Measurements from ENCODE around the gene GSN. TPM values are rescaled to one million over a fixed set of nuclear protein-coding genes. Genes with fewer than 3 reads are reported as not detected.

The GSN gene
- total and polyA plus RNA-seq, 2 of the 13 experiments (the other 11 are each of a cell fraction or from before 2014, with no cell fraction given), result 294 to 307 TPM

GRCh38 chr9:121298689-121299466 is 30.9 kb downstream of the GSN start (continued):
- TF ChIP-seq ZNF687 (CRISPR knock-in tag; IDR thresholded peaks at IDR 0.05), result no peak
- TF ChIP-seq ZNF709 (CRISPR knock-in tag; IDR thresholded peaks at IDR 0.05), result peak; percentile 57
- no peak for TF ChIP-seq ZFP41 (CRISPR knock-in tag; IDR thresholded peaks at IDR 0.05; ENCODE audit: borderline replicate concordance)
- TF ChIP-seq ZFP82 (CRISPR knock-in tag; IDR thresholded peaks at IDR 0.05; ENCODE audit: borderline replicate concordance), result no peak
- no peak for TF ChIP-seq GTF3A (CRISPR knock-in tag; conservative IDR thresholded peaks at IDR 0.05)
- TF ChIP-seq ZNF256 (CRISPR knock-in tag; conservative IDR thresholded peaks at IDR 0.05), result 0 out of 2 replicates have a peak, but pooled peaks have one; percentile 27
- TF ChIP-seq, protein P1, sequence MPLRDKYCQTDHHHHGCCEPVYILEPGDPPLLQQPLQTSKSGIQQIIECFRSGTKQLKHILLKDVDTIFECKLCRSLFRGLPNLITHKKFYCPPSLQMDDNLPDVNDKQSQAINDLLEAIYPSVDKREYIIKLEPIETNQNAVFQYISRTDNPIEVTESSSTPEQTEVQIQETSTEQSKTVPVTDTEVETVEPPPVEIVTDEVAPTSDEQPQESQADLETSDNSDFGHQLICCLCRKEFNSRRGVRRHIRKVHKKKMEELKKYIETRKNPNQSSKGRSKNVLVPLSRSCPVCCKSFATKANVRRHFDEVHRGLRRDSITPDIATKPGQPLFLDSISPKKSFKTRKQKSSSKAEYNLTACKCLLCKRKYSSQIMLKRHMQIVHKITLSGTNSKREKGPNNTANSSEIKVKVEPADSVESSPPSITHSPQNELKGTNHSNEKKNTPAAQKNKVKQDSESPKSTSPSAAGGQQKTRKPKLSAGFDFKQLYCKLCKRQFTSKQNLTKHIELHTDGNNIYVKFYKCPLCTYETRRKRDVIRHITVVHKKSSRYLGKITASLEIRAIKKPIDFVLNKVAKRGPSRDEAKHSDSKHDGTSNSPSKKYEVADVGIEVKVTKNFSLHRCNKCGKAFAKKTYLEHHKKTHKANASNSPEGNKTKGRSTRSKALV (CRISPR knock-in tag; IDR thresholded peaks at IDR 0.05), result peak; percentile 70; the same call in 1 of the 2 replicates
- TF ChIP-seq ZNF772 (CRISPR knock-in tag; IDR thresholded peaks at IDR 0.05), result no peak
- no peak for TF ChIP-seq ZNF589 (CRISPR knock-in tag; conservative IDR thresholded peaks at IDR 0.05)
- TF ChIP-seq, protein P2, sequence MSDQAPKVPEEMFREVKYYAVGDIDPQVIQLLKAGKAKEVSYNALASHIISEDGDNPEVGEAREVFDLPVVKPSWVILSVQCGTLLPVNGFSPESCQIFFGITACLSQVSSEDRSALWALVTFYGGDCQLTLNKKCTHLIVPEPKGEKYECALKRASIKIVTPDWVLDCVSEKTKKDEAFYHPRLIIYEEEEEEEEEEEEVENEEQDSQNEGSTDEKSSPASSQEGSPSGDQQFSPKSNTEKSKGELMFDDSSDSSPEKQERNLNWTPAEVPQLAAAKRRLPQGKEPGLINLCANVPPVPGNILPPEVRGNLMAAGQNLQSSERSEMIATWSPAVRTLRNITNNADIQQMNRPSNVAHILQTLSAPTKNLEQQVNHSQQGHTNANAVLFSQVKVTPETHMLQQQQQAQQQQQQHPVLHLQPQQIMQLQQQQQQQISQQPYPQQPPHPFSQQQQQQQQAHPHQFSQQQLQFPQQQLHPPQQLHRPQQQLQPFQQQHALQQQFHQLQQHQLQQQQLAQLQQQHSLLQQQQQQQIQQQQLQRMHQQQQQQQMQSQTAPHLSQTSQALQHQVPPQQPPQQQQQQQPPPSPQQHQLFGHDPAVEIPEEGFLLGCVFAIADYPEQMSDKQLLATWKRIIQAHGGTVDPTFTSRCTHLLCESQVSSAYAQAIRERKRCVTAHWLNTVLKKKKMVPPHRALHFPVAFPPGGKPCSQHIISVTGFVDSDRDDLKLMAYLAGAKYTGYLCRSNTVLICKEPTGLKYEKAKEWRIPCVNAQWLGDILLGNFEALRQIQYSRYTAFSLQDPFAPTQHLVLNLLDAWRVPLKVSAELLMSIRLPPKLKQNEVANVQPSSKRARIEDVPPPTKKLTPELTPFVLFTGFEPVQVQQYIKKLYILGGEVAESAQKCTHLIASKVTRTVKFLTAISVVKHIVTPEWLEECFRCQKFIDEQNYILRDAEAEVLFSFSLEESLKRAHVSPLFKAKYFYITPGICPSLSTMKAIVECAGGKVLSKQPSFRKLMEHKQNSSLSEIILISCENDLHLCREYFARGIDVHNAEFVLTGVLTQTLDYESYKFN (CRISPR knock-in tag; conservative IDR thresholded peaks at IDR 0.05), result 0 out of 2 replicates have a peak, but pooled peaks have one; percentile 28
- TF ChIP-seq MIER3 (CRISPR knock-in tag; IDR thresholded peaks at IDR 0.05; ENCODE audit: borderline replicate concordance), result no peak; the same call in 1 of the 2 replicates
- 0 out of 2 replicates have a peak, but pooled peaks have one; percentile 2 for TF ChIP-seq ZSCAN31 (CRISPR knock-in tag; IDR thresholded peaks at IDR 0.05; ENCODE audit: low read depth)
- peak; percentile 7; the same call in 1 of the 2 replicates for TF ChIP-seq NKX3-1 (CRISPR knock-in tag; IDR thresholded peaks at IDR 0.05)
- TF ChIP-seq ZNF564 (CRISPR knock-in tag; IDR thresholded peaks at IDR 0.05), result no peak
- TF ChIP-seq HNF4G (IDR thresholded peaks at IDR 0.05; ENCODE audit: borderline replicate concordance, low read depth, low read length), result no peak
- no peak for TF ChIP-seq HNF4G (CRISPR knock-in tag; IDR thresholded peaks at IDR 0.05; ENCODE audit: borderline replicate concordance, low read depth)
- 0 out of 2 replicates have a peak, but pooled peaks have one; percentile 9 for TF ChIP-seq ZFP36L2 (CRISPR knock-in tag; IDR thresholded peaks at IDR 0.05)

All from HepG2 (cell line).